HepG2 (cell line): Measurements from ENCODE around the gene CHST11. TPM values are rescaled to one million over a fixed set of nuclear protein-coding genes. Genes with fewer than 3 reads are reported as not detected.

Source experiments
- ATAC-seq: fragments of 200-7000 bp; cut with Tn5 transposase; 3 replicates; pipeline ENCODE4 v1.9.1; 2020; ENCODE audit warnings: mild to moderate bottlenecking, moderate library complexity
- BruUV-seq: library from RNA; stranded (reverse); fragments of 400-500 nt; replicated peaks from 2 replicates; lab custom pipeline; 2021; lab: Mats Ljungman, UMichigan
- CTCF ChIA-PET: fragments of 300-600 bp; formaldehyde crosslinking; extraction: SDS; loops from one replicate; lab custom pipeline; 2021; ENCODE audit warnings: low total read pairs, inconsistent platforms, low intra/inter-chr PET ratio; lab: Yijun Ruan, JAX
- POLR2A ChIA-PET: fragments of 350-600 bp; sonication (Branson Sonifier 250); formaldehyde crosslinking; loops from one replicate; lab custom pipeline; 2020; ENCODE audit warnings: antibody characterized with exemption, inconsistent platforms; lab: Yijun Ruan, JAX
- DNase-seq: peaks from one replicate; pipeline ENCODE4 v3.0.0-alpha.2; 2015; ENCODE audit warnings: low spot score
- FAIRE-seq: peaks from 3 replicates; lab custom pipeline; 2011; peaks lifted over from hg19 to GRCh38; lab: Jason Lieb, UNC
- H2AFZ ChIP-seq: one replicate; pipeline ENCODE4 v1.6.1; 2011; ENCODE audit warnings: low read length, inconsistent platforms
- H3K27ac ChIP-seq: fragments of 300-600 bp; 3 replicates; pipeline ENCODE4 v1.8.0; 2011; ENCODE audit warnings: mixed run types, mild to moderate bottlenecking, mixed read lengths, low read length, inconsistent platforms; ENCODE audit not compliant: insufficient read depth; ENCODE audit errors: extremely low read length
- H3K27me3 ChIP-seq, 2 experiments: fragments of 200-600 bp in 1 of 2; 2 replicates in 1 of 2; 3 replicates in 1 of 2; pipeline versions ENCODE4 v1.6.0 to v1.8.0; 2011; ENCODE audit warnings: low read length in 2 of 2, mild to moderate bottlenecking in 2 of 2, moderate library complexity in 2 of 2, inconsistent platforms in 1 of 2; ENCODE audit not compliant: insufficient read depth in 2 of 2, control insufficient read depth in 1 of 2
- H3K36me3 ChIP-seq, 2 experiments: fragments of 200-600 bp in 1 of 2; replicated peaks in 1 of 2; 2 replicates in 1 of 2; 3 replicates in 1 of 2; pipeline versions ENCODE4 v1.5.1 to v1.8.0; 2011; ENCODE audit warnings: low read length in 2 of 2, inconsistent platforms in 1 of 2; ENCODE audit not compliant: insufficient read depth in 2 of 2, control insufficient read depth in 1 of 2
- H3K4me1 ChIP-seq: 2 replicates; pipeline ENCODE4 v1.5.1; 2012; ENCODE audit warnings: low read length, inconsistent platforms; ENCODE audit not compliant: insufficient read depth
- H3K4me2 ChIP-seq: 2 replicates; pipeline ENCODE4 v1.6.0; 2011; ENCODE audit warnings: low read depth, low read length, inconsistent platforms
- H3K4me3 ChIP-seq, 3 experiments: fragments of 200-600 bp in 1 of 3; sonication (generic), shearing (Covaris generic) in 1 of 3; replicated peaks in 1 of 3; 2 replicates each; pipeline ENCODE4 v1.5.1; 2011 to 2016; ENCODE audit warnings: low read length in 3 of 3, inconsistent platforms in 2 of 3, low read depth in 2 of 3, mild to moderate bottlenecking in 2 of 3, control low read depth in 1 of 3, mixed read lengths in 1 of 3; ENCODE audit not compliant: insufficient read depth in 1 of 3
- H3K79me2 ChIP-seq: one replicate; pipeline ENCODE4 v1.6.1; 2011; ENCODE audit warnings: low read length, inconsistent platforms; ENCODE audit not compliant: insufficient read depth
- H3K9ac ChIP-seq: 2 replicates; pipeline ENCODE4 v1.6.0; 2011; ENCODE audit warnings: mild to moderate bottlenecking, low read depth, low read length, inconsistent platforms; ENCODE audit not compliant: insufficient read depth
- H3K9me3 ChIP-seq: 2 replicates; pipeline ENCODE4 v1.5.1; 2012; ENCODE audit warnings: mild to moderate bottlenecking, low read length
- H4K20me1 ChIP-seq: 2 replicates; pipeline ENCODE4 v1.6.0; 2011; ENCODE audit warnings: inconsistent platforms, mild to moderate bottlenecking, low read length, moderate library complexity; ENCODE audit not compliant: insufficient read depth
- ATM ChIP-seq: fragments of 450-650 bp; IDR thresholded peaks from 2 replicates; pipeline ENCODE4 v1.7.1; 2017; ENCODE audit warnings: mild to moderate bottlenecking, borderline replicate concordance
- CCAR2 ChIP-seq: fragments of 200-400 bp; formaldehyde crosslinking; optimal IDR thresholded peaks from 2 replicates; pipeline ENCODE3; 2018; ENCODE audit warnings: low read depth, mild to moderate bottlenecking, low read length, moderate library complexity
- CREB3 ChIP-seq: sonication (generic); formaldehyde crosslinking; IDR thresholded peaks from 2 replicates; pipeline ENCODE4 v1.5.0; 2020; ENCODE audit warnings: missing genetic modification reagents
- CSRNP1 ChIP-seq: sonication (generic); formaldehyde crosslinking; IDR thresholded peaks from 2 replicates; pipeline ENCODE4 v1.8.1; 2023; ENCODE audit warnings: mild to moderate bottlenecking, missing genetic modification reagents
- ELF4 ChIP-seq: sonication (generic); formaldehyde crosslinking; IDR thresholded peaks from 2 replicates; pipeline ENCODE4 v1.5.0; 2020; ENCODE audit warnings: missing genetic modification reagents, mild to moderate bottlenecking, moderate library complexity, borderline replicate concordance
- KLF15 ChIP-seq: sonication (generic); formaldehyde crosslinking; IDR thresholded peaks from 2 replicates; pipeline ENCODE4 v1.8.1; 2023; ENCODE audit warnings: borderline replicate concordance, mild to moderate bottlenecking, inconsistent platforms, missing genetic modification reagents, mixed read lengths
- PCBP1 ChIP-seq: fragments of 200-400 bp; formaldehyde crosslinking; IDR thresholded peaks from 2 replicates; pipeline ENCODE4 v1.6.1; 2017; ENCODE audit warnings: mild to moderate bottlenecking, low read depth, low read length, borderline replicate concordance
- RBAK ChIP-seq: sonication (generic); formaldehyde crosslinking; IDR thresholded peaks from 2 replicates; pipeline ENCODE4 v1.5.1; 2020; ENCODE audit warnings: mild to moderate bottlenecking, missing genetic modification reagents
- ZNF800 ChIP-seq: sonication (generic); formaldehyde crosslinking; IDR thresholded peaks from 2 replicates; pipeline ENCODE4 v1.4.0; 2020; ENCODE audit warnings: missing genetic modification reagents
- WGBS: methylation state at CpG from one replicate; pipeline ENCODE4 v1.1.6; 2017; ENCODE audit warnings: low lambda C conversion rate; 5-methylcytosine and 5-hydroxymethylcytosine counted together
- in situ Hi-C: cut with HindIII; loops from 2 replicates; pipeline ENCODE4 v1.10.0; 2017; ENCODE audit warnings: low pct_unique_long_range_greater_than_20kb; ENCODE audit not compliant: extremely low pct_ligation_motif_present
- intact Hi-C: fragments of 100-400 bp; cut with micrococcal nuclease; formaldehyde crosslinking; loops from one replicate; pipeline ENCODE4 v1.10.0; 2022; ENCODE audit not compliant: unreplicated experiment
- polyA plus RNA-seq, 8 experiments: library from polyadenylated mRNA; depleted of rRNA in 3 of 8; stranded (reverse) in 7 of 8; unstranded in 1 of 8; fragments of >200 nt; fragmentation: Illumina TruSeq in 4 of 8; extraction: Trizol in 4 of 8; gene quantifications; 2 replicates each; pipeline versions ENCODE4 v1.2.1 to v1.2.3, GENCODE V29; 2011 to 2016; ENCODE audit warnings: low read depth in 4 of 8, missing spikeins in 1 of 8, mixed read lengths in 1 of 8; ENCODE audit not compliant: insufficient read depth in 1 of 8
- total RNA-seq, 5 experiments: library from RNA; depleted of rRNA; stranded (reverse); fragments of >200 nt; fragmentation: Illumina TruSeq; extraction: Trizol; gene quantifications; 2 replicates each; pipeline ENCODE4 v1.2.3, GENCODE V29; 2016; ENCODE audit warnings: low read depth in 1 of 5

The CHST11 gene
- total and polyA plus RNA-seq, 2 of the 13 experiments (the other 11 are each of a cell fraction or from before 2014, with no cell fraction given): 0.15 TPM; not detected in 1

GRCh38 chr12:104468371-104468770 lies 11.6 kb downstream of the CHST11 start:
- no TSS peak for BruUV-seq
- ATAC-seq: no peak
- WGBS: 11% methylated on average over 5 of the region's 5 CpGs
- ChIA-PET CTCF (no interaction called here), POLR2A (no interaction called here)
- peaks cover 0 to 8% of the 10 kb centered on the region in 2 experiments; a peak in 2 of 5 replicates for H3K27me3 ChIP-seq
- intact Hi-C loops (no loop called here), in situ Hi-C loops (no loop called here)
- no peaks in the 10 kb centered on the region for H3K9me3 ChIP-seq
- no peak overlapping the region for H3K4me3 ChIP-seq
- FAIRE-seq: no peak
- no peak overlapping the region for H3K27ac ChIP-seq
- TF ChIP-seq KLF15 (CRISPR knock-in tag): no peak
- no peak for TF ChIP-seq CSRNP1 (CRISPR knock-in tag)
- no peak for TF ChIP-seq ELF4 (CRISPR knock-in tag)
- no peak for TF ChIP-seq ZNF800 (CRISPR knock-in tag)
- TF ChIP-seq ATM: no peak
- no peak for TF ChIP-seq CCAR2
- no peak for TF ChIP-seq RBAK (CRISPR knock-in tag)
- TF ChIP-seq CREB3 (CRISPR knock-in tag): no peak
- no peak for TF ChIP-seq PCBP1
- no peak overlapping the region for H3K4me2 ChIP-seq
- H3K79me2 ChIP-seq: no peaks in the 10 kb centered on the region
- no peaks in the 10 kb centered on the region for H4K20me1 ChIP-seq
- no peaks in the 10 kb centered on the region for H3K36me3 ChIP-seq
- H3K9ac ChIP-seq: no peak overlapping the region
- H2AFZ ChIP-seq: no peak overlapping the region
- H3K4me1 ChIP-seq: no peaks in the 10 kb centered on the region
- DNase-seq: no peak
